Left renal pelvis (tissue), 4 donors: ENCODE data around the gene TSPYL6. TPM values are rescaled to one million over a fixed set of nuclear protein-coding genes. Genes with fewer than 3 reads are reported as not detected.
A peak's percentile ranks its signal among the peaks of the same experiment; 100 is the strongest.
"Not testable (repeated sequence)": the region's sequence is repeated elsewhere in the genome, so short reads cannot be mapped to it uniquely, and the experiment has no call there.

ENCODE experiments used
- DNase-seq, 4 donors: peaks; one replicate each; pipeline ENCODE4 v3.0.0-alpha.2; 2013; ENCODE audit warnings: low read depth in 4 of 4, low spot score in 3 of 4
- polyA plus RNA-seq, 4 donors: library from polyadenylated mRNA; unstranded; fragments of 120-200 nt; gene quantifications; one replicate each; pipeline ENCODE4 v1.2.1, GENCODE V29; 2013; ENCODE audit not compliant: insufficient read length in 4 of 4

Gene TSPYL6
- polyA plus RNA-seq: under 1 TPM in 2 of 4 donors, not detected in 2; 0.10 to 0.29 TPM

DNA sequence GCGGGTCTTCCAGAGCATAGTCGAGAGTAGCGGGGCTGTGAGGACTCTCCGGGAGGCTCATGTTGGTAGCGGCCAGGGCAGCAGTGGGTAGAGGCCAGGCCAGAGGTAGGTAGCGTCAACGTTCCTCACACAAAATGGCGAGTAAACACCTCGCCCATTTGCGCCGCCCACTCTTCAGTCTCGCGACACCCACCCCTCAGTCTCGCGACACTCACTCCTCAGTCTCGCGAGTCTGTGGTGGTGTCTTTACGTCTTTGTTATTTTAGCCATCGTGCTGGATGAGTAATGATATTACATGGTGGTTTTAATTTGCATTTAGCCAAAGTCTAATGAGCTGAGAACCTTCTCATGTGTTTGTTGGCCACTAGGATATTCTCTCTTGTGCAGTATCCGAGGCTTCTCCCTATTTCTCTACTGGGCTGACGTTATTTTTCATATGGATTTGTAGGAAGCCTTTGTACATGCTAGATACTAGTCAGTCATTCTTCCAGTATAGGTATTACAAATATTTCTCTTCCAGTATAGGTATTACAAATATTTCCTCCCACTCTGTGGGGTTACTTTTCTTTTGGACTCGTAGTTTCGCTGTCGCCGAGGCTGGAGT, at the start of gene TSPYL6:
Gene TSPYL6 (minus strand): TSS at position 139 of the 604 bp plus-strand sequence. CDS start 78 bp downstream, at position 61.
- DNase-seq: no peak

DNA sequence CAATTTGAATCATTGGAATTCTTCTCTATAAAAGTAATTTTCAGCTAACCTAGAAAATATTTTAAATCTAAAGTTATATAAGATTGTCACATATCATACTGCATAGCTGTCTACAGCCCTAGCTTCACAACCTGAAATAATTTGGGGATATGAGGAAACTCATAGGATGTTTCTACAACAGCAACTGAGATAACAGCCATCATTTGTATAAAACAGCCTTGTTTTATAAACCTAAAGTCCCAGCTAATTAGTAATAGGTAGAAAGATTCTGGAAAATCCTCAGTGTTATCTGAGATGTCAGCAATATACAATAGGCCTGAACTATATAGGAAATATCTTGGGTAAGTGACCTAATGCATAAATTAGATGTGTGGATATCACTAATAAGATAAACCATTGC, 47.6 kb upstream of the TSPYL6 start:
- DNase-seq: no peak

DNA sequence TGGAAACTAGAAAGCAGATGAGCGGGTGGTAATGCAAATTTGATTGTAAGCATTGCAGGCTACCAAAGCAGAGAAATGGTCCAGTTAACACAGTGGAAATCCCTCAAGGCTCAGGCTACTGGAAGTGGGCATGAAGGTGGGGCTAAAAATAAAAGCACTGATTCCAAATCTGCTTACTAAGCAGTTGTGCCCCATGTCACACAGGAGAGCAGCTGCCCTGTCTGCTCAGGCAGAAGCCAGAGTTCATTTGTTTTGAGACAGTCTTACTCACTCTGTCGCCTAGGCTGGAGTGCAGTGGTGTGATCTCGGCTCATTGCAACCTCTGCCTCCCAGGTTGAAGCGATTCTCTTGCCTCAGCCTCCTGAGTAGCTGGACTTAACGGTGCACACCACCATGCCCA, 42.5 kb upstream of the TSPYL6 start:
- DNase-seq: no peak

DNA sequence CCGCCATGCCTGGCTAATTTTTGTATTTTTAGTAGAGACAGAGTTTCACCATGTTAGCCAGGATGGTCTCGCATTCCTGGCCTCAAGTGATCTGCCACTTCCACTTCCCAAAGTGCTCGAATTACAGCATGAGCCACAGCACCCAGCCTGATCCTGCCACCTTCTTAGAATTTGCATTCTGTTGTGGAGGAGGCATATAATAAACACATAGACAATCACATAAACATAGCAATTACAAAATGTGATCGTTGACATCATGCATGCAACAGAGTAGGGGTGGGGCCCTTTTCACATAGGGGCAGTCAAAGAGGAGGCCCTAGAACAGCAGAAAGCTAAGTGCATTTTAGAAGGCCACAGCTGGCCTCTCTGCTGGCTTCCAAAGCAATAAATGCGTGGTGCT, 39.9 kb upstream of the TSPYL6 start:
- peak; percentile 12 to 65 (median 36) for DNase-seq

DNA sequence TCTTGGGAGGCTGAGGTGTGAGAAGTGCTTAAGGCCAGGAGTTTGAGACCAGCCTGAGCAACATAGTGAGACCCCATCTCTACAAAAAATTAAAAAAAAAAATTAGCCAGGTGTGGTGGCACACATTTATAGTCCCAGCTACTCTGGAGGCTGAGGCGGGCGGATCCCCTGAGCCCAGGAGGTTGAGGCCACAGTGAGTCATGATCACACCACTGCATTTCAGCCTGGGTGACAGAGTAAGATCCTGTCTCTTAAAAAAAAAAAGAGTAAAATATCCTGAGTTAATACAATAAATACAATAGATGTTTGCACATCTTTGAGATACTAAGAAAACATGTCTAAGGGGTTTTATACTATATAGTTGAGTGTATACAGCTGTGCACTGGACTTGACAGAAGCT, 38.6 kb upstream of the TSPYL6 start:
- DNase-seq: not testable (repeated sequence)

DNA sequence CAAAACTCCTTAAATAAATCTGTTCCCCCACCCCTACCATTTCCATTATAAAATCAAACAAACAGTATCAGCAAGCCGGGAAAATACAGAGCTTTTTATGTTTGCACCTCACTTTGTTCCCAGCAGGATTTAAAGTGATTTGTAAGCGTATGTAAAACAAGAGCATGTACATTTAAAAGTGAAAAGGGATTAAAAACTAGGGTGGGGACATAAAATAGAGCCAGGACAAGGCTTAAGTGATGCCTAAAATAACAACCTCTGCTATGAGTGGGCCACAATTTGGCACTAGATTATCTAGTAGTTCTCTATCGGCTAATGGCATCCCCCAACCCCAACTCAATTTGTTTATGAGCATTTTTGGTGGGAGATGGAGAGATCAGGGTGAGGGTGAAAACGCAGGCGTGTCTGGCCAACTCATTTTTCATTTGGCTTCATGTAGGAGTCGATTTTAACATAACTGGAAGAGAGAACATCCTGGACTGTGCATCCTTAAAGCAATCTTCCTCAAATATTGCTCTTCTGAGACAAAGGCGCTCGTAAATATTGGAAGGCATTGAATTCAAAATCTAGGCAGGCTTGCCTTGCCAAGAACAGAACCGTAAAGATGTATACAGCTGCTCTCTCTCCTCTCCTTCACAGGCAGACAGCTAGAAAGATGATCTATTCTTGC, 34.5 kb upstream of the TSPYL6 start:
- no peak for DNase-seq

DNA sequence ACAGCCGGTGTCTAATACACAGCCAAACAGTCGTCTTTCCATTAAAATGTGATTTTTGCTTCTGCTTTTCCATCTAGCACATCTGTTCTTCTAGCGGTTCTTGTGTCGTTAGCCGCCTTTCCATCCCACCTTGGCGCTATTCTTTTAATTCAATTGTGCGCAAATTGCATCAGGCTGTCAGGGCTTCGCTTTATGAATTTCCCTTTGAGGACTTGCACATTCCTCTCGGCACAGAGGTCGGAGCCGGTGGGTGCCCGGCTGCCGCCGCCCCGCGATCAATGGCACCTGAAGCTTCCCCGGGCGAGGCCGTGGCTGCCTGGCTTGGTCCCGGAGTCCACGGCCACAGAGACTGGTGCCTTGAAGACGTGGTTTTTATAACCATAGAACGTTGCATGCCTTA, 33.9 kb upstream of the TSPYL6 start:
- no peak for DNase-seq

DNA sequence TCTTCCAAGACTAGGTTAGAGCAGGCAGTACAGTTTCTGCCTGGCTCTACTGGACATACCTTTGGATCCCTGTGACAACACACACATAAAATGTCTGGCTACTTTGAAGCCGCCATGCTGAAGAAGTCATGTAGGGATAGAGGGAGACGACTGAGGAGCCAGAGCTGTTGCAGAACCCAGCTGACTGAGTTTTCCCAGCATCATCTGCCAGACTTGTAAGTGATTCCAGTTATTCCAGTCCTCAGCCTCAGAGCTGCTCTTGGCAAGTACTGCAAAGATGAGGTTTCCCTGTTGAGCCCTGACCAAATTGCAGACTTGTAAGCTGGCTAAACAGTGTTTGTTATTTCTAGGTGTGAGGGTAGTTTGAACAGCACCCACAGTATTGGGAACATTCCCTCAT, 31.5 kb upstream of the TSPYL6 start:
- no peak for DNase-seq

DNA sequence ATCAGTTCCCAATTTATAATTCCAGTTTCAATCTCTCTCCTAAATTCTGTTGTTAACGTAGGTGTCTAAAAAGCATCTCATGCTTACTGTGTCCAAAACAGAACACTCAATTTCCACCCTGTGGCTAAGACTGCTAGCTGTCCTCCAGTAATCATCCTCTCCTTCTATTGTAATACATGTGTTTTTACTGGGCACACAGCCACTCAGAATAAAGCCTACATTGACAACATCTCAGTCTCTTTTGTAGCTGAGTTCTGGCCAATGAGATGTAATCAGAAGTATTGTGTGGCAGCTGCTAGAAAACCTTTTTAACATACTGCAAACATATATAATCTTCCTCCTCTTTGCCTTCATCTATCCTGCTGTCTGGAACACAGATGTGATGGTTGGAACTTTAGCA, 29.4 kb upstream of the TSPYL6 start:
- DNase-seq: no peak

DNA sequence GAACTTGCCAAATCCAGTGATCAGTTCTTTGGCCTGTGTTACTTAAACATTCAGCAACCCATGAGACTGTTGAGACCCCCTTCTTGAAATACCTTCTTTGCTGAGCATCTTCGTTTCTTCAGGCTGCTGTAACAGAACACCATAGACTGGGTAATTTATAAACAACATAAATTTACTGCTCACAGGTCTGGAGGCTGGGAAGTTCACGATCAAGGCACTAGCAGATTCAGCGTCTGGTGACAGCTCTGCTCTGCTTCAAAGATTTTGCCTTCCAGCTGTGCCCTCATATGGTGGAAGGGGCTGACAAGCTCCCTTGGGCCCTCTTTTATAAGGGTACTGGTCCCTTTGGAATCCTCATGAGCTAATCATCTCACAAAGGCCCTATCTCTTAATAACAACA, 28.8 kb upstream of the TSPYL6 start:
- peak in 1 of 4 donors; percentile 32 for DNase-seq

DNA sequence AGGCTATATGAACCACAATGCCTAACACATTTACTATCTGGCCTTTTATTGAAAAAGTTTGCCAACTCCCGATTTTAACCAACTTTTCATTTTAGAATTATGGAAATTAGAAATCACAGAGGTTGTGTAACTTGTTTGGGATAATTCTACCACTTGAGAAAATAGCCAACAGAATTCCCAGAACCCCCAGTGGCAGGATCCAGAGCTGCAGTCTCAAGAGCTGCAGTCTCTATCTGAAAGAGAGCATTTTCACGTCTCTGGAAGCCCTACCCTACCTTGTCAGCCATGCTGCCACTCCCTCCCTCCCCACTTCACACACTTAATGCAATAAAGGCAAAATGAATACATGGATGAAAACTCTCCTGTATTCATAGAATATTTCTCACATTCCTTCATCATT, 23.4 kb upstream of the TSPYL6 start:
- DNase-seq: no peak

DNA sequence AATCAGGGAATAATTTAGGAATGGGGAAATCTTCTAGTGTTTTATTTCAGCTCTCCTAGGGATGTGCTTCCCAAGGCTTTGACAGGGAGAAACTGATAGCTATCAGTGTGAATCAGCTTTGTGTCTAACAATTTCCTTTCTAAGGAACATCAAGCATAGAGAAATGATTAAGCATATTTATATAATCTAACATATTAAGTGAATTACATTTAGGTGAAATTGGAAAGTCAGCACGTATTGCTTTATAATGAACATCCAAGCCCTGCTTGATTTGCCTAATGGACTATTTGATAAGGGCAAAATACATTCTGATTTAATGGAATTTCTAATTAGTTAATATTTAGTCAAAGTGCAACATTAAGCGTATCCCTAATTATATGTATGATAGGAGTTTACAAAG, 19.5 kb upstream of the TSPYL6 start:
- DNase-seq: no peak

DNA sequence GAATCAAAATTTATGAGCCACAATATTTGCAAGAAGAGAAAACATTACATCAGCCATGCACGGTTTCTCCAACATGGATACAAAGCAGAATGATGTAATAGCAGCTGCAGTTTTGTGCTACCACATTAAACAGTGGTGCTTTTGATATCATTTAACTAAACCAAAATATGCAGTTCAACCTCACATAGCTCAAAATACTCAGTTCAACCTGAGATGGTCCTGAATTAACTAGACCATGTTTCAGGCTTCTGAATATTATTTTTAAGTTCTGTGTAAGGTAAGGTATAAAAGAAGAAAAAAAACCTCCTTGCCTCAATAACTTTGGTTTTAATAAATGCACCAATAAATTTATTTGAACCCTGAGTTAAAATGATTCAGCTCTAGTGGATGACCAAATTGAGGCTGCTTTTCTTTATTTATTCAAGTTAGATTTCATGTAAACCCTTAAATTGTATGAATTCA, 18.8 kb upstream of the TSPYL6 start:
- no peak for DNase-seq

DNA sequence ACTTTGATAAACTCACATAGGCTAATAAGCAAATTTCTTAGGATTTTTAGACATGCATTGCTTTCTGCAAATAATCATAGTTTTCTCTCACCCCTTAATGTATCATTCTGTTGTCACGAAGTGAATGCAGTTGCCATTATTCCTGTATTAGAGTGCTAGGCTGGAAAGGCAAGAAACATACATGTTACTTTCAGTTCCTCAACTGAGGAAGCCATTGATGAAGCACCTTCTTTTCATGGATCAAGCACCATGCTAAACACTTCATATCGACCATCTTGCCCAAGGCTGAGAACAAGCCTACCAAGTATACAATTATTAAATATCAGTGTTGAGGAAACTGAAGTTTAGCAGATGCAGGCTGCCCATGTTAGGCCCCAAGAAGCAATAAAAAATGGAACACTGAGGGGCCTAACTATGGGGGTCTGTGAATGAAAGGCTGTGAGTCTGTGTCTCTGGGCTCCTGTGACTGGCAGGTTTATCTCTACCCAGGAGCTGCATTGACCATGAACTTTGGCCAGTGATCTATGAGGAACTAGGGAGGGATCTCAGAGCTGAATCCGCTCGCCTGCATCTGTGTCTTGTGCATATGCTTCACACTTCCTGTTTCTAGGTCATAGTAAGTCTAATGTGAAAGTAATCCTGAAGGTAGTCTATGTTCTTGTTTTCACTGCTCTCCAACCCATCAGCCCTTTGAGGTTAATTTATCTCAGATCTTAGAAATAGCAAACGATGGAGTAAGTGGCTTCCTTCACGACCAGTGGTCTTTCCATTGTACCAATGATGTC, 16.0 kb upstream of the TSPYL6 start:
- no peak for DNase-seq

DNA sequence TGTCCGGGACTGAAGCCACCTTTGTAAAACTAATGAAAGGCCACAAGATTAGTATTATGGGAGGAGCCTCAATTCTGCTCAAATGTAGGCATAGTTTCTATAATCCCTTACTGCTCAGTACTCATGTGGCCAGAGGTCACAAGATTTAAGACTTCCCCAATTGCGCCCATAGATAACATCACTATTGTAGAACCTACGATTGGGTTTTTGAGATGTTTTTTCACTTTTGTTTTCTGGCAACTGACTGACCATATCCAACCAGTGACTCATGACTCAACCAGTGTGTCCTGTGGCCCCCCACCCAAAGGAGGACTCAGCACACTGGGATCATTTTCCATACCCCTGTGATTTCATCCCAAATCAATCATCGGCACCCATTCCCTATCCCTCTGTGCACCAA, 15.2 kb upstream of the TSPYL6 start:
- no peak for DNase-seq

DNA sequence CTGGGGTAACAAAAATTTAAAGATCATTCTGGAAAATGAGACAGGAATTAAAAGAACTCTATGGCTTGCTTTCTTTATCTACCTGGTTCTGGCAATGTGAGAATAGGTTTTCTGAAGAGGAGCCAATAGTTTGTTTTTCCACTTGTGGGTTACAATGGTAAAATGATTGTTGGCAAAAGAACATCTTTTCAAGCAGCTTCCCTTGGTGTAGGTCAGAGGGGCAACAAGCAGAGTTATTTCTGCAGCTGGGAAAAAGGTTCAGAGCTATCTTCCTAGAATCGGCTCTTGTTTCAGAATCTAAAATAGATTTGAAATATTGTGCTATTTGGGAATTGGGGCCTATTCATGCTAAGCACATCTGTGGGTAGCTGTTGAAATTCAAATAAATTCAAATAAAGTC, 11.5 kb upstream of the TSPYL6 start:
- no peak for DNase-seq

DNA sequence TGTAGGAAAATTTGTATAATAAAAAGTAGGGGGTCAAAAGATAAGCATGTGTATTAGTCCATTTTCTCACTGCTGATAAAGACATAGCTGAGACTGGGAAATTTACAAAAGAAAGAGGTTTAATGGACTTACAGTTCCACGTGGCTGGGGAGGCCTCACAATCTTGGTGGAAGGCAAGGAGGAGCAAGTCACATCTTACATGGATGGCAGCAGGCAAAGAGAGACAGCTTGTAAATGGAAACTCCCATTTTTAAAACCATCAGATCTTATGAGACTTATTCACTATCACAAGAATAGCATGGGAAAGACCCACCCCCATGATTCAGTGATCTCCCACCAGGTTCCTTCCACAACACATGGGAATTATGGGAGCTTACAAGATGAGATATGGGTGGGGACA, 9.1 kb upstream of the TSPYL6 start:
- DNase-seq: not testable (repeated sequence)

DNA sequence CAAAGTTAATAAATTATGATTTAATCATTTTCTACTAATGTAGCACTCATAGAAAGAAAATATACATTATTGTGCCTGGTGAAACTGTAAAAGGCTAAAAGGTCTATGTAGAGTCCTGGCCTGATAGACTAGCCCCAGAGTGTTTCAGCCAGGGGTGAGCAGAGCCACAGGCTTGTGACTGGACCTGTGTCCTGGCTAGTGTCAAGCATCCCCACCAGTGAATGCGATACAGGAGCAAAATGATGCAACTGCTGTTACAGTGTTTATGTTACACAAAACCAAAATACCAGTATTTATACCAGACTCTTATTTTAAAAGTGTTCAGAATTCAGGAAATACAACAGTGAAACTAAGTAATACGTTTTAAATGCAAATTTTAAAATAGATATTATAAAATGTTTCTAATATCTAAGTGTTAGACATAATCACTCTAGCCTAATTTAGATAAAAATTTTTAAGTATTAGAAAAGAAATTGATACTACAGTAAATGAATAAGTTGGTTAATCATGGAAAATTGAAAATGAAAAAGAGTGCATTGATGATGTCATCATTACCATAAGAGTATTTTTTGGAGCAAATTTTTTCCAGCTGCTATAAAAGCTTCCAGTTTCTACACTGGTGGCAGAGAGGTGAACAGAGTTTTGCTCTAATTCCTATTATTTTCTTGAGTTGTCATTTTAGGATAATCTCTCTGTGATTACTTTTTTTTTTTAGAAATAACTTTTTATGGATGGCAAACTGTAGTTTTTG, 6.2 kb upstream of the TSPYL6 start:
- no peak for DNase-seq

DNA sequence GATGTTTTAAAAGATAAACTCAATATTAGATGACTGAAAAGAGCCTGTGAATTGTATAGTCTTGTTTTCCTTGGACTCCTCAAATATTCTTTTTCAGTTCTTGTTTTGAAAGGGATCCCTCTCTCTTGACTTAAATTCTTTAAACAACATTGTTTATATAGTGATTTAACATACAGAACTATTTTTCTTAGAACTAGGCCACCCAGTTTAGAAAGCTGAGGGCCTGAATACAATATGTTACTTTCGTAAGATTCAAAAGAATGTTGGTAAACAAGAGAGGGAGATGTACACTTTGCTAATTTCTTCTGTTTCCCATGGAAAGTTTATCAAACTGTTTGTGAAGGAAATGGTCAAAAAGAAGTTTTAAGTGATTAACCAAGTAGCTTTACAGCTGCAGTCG, 5.5 kb upstream of the TSPYL6 start:
- no peak for DNase-seq

DNA sequence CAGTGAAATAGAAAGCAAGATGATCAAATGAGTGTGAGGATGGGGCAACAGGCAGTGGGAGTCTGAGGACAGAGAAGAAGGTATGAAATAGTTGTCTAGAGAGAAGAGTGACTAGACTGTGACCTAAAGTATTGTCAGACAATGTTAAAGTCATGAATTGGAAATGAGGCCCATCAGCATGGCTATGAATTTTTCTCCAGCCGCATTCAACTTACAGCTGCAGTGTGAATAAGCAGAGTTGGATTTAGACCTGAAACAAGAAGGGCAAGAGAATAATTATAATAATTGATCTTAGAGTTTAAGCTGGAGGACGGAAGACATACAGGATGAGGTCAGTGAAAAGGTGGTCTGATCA, 4.2 kb upstream of the TSPYL6 start:
- DNase-seq: no peak
